GM19397 (cell line): ENCODE measurements around the gene SLC5A1.

Experiments used
- ATAC-seq: cut with Tn5 transposase; IDR thresholded peaks from one replicate; pipeline ENCODE4 v1.9.1; 2021; ENCODE audit warnings: mild to moderate bottlenecking, moderate library complexity; ENCODE audit not compliant: unreplicated experiment

The SLC5A1 gene

GRCh38 chr22:32050678-32051515 is 7.8 kb downstream of the SLC5A1 start:
- ATAC-seq, result no peak

GRCh38 chr22:32052244-32052643 is 9.2 kb downstream of the SLC5A1 start:
- no peak for ATAC-seq

- ATAC-seq, result no peak
Measured at GRCh38 chr22:32052936-32053791, 10.1 kb downstream of the SLC5A1 start.

GRCh38 chr22:32055069-32055468 is 12.0 kb downstream of the SLC5A1 start:
- ATAC-seq, result no peak

GRCh38 chr22:32058656-32059260 is 15.7 kb downstream of the SLC5A1 start:
- no peak for ATAC-seq

GRCh38 chr22:32059426-32059825 is 16.4 kb downstream of the SLC5A1 start:
- no peak for ATAC-seq

- no peak for ATAC-seq
Measured at GRCh38 chr22:32063701-32064100, 20.6 kb downstream of the SLC5A1 start.

- no peak for ATAC-seq
Measured at GRCh38 chr22:32066820-32067219, 23.8 kb downstream of the SLC5A1 start.

- no peak for ATAC-seq
Measured at GRCh38 chr22:32067613-32068012, 24.6 kb downstream of the SLC5A1 start.

GRCh38 chr22:32069579-32070372 is 26.7 kb downstream of the SLC5A1 start:
- no peak for ATAC-seq

GRCh38 chr22:32073262-32073661 is 30.2 kb downstream of the SLC5A1 start:
- ATAC-seq, result no peak

GRCh38 chr22:32073823-32074380 is 30.8 kb downstream of the SLC5A1 start:
- no peak for ATAC-seq

GRCh38 chr22:32075997-32076760 is 33.1 kb downstream of the SLC5A1 start:
- no peak for ATAC-seq

- ATAC-seq, result no peak
Measured at GRCh38 chr22:32076761-32077084, 33.7 kb downstream of the SLC5A1 start.

GRCh38 chr22:32077151-32077550 is 34.1 kb downstream of the SLC5A1 start:
- no peak for ATAC-seq

GRCh38 chr22:32079130-32080089 is 36.3 kb downstream of the SLC5A1 start:
- ATAC-seq, result no peak

- ATAC-seq, result no peak
Measured at GRCh38 chr22:32080904-32081303, 37.8 kb downstream of the SLC5A1 start.

- ATAC-seq, result no peak
Measured at GRCh38 chr22:32082331-32082730, 39.3 kb downstream of the SLC5A1 start.

- no peak for ATAC-seq
Measured at GRCh38 chr22:32083000-32083399, 39.9 kb downstream of the SLC5A1 start.
